ENCODE measurements around the gene ADCY9.
"Not testable (repeated sequence)": the region's sequence is repeated elsewhere in the genome, so short reads cannot be mapped to it uniquely, and the experiment has no call there.

Gene ADCY9

DNA sequence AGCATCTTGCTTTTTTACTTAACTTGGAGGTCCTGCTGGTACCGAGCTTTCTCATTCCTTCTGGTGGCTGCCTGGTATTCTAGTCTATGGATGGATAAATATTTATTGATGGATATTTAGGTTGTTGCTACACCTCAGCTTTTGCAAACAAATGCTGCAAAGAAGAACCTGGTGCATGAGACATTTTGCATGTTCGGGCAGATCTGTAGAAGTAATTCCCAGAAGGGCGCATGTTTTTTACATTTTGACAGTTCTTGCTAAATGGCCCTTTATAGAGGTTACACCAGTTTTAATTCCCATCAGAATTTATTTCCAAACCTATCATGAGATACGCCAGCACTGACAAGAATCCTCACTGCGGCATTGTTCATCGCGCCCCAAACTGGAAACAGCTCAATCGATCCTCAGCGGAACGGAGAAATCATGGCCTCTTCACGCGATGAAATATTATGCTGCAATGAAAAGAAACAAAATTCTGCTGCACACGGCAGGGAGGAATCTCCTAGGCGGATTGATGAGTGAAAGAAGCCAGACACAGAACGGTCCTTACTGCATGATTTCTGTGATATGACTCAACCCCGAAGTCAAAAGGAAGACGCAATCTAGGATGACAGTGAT lies 167.8 kb downstream of the ADCY9 start:
- H3K9me3 ChIP-seq (ENCODE audit: control insufficient read depth, low read depth, low read length) = no peaks in the 10 kb centered on the region
- no peak overlapping the region for H3K27ac ChIP-seq (ENCODE audit: low read length)
- H3K4me3 ChIP-seq (ENCODE audit: low read length) = no peak overlapping the region
- H3K9ac ChIP-seq (ENCODE audit: low read length) = no peak overlapping the region
- no peaks in the 10 kb centered on the region for H3K4me1 ChIP-seq (ENCODE audit: control insufficient read depth, low read depth, low read length)
- H3K36me3 ChIP-seq (ENCODE audit: control insufficient read depth, low read depth, low read length) = no peaks in the 10 kb centered on the region
- H3K27me3 ChIP-seq (ENCODE audit: control insufficient read depth, insufficient read depth, low read length) = no peaks in the 10 kb centered on the region

DNA sequence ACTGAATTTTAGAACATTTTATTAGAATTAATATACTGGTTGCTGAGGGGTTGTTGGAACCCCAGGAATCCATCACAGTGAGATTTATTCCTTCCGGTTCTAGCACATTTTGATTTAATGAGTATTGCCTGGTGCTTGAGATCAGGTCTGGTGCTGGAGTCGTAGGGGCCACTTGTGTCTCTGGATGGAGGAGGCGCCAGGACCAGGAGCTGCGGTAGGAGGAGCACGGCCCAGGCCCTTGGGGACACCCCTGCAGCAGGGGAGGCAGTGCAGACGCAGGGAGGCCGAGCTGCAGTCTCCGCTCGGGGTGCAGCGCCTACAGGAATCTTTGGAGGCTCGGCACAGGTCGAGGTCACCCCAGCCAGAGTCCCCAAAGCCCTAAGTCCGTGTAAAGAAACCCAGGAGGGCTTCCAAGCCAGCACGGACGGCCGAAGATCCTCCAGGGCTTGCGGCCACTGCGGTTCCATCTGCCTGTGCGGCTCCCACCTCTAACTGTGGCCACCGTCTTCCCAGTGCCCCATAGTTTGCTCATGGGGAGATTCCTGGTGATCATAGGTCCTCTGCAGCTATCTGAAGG lies 169.6 kb downstream of the ADCY9 start:
- Histone ChIP-seq H3K27ac (ENCODE audit: low read length) (no peak overlapping the region), H3K9ac (ENCODE audit: low read length) (no peak overlapping the region), H3K27me3 (ENCODE audit: control insufficient read depth, insufficient read depth, low read length) (no peaks in the 10 kb centered on the region), H3K4me1 (ENCODE audit: control insufficient read depth, low read depth, low read length) (no peaks in the 10 kb centered on the region), H3K9me3 (ENCODE audit: control insufficient read depth, low read depth, low read length) (no peaks in the 10 kb centered on the region), H3K36me3 (ENCODE audit: control insufficient read depth, low read depth, low read length) (no peaks in the 10 kb centered on the region), H3K4me3 (ENCODE audit: low read length) (no peak overlapping the region)

DNA sequence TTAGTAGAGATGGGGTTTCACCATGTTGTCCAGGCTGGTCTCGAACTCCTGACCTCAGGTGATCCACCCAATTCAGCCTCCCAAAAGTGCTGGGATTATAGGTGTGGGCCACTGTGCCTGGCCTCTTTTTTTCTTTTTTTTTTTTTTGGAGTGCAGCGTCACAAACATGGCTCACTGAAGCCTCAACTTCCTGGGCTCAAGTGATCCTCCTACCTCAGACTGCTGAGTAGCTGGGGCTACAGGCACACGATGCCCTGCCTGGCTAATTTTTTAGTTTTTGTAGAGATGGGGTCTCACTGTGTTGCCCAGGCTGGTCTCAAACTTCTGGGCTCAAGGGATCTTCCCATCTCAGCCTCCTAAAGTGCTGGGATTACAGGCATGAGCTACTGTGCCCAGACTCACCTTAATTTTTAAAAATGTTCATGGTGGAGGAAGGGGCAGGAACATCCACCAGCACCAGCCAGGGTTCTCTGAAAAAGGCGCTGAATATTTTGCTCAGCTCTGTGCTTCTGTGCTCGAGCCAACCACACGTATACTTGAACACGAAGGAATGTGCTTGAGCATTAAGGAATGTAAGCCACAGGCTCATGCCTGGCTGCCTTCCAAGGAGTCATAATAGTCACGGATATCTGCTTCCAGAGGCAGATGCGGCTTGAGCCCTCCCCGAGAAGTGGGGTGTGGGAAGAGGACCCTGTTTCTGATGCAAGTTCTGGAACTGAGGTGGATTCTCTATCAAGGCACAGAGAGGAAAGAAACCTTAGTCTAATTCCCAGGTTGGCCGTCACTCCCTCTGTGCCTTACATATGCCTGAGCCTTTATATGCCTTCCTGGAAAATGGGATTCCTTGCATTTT lies 170.3 kb downstream of the ADCY9 start:
- no peaks in the 10 kb centered on the region for H3K36me3 ChIP-seq (ENCODE audit: control insufficient read depth, low read depth, low read length)
- H3K4me3 ChIP-seq (ENCODE audit: low read length) = no peak overlapping the region
- H3K9ac ChIP-seq (ENCODE audit: low read length) = no peak overlapping the region
- no peak overlapping the region for H3K27ac ChIP-seq (ENCODE audit: low read length)
- no peaks in the 10 kb centered on the region for H3K9me3 ChIP-seq (ENCODE audit: control insufficient read depth, low read depth, low read length)
- H3K27me3 ChIP-seq (ENCODE audit: control insufficient read depth, insufficient read depth, low read length) = no peaks in the 10 kb centered on the region
- H3K4me1 ChIP-seq (ENCODE audit: control insufficient read depth, low read depth, low read length) = no peaks in the 10 kb centered on the region

DNA sequence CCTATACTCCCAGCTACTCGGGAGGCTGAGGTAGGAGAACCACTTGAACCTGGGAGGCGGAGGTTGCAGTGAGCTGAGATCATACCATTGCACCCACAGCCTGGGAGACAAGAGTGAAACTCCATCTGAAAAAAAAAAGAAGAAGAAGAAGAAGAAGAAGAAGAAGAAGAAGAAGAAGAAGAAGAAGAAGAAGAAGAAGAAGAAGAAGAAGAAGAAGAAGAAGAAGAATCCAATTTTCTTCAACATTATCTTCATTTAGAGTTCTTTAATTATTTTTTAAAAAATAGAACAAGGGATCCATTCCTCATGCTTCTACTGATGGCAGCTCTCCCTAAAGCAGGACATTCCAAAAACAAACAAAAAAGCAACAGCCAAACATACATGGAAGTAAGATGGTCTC lies 171.8 kb downstream of the ADCY9 start:
- not testable (repeated sequence) for H3K36me3 ChIP-seq (ENCODE audit: control insufficient read depth, low read depth, low read length); H3K27me3 ChIP-seq (ENCODE audit: control insufficient read depth, insufficient read depth, low read length); H3K27ac ChIP-seq (ENCODE audit: low read length); H3K4me3 ChIP-seq (ENCODE audit: low read length); H3K9me3 ChIP-seq (ENCODE audit: control insufficient read depth, low read depth, low read length); H3K9ac ChIP-seq (ENCODE audit: low read length); H3K4me1 ChIP-seq (ENCODE audit: control insufficient read depth, low read depth, low read length)

DNA sequence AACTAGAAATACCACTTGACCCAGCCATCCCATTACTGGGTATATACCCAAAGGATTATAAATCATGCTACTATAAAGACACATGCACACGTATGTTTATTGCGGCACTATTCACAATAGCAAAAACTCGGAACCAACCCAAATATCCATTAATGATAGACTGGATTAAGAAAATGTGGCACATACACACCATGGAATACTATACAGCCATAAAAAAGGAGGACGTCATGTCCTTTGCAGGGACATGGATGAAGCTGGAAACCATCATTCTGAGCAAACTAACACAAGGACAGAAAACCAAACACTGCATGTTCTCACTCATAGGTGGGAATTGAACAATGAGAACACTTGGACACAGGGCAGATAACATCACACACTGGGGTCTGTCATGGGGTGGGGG lies 174.1 kb downstream of the ADCY9 start:
- not testable (repeated sequence) for H3K27me3 ChIP-seq (ENCODE audit: control insufficient read depth, insufficient read depth, low read length); H3K9ac ChIP-seq (ENCODE audit: low read length); H3K27ac ChIP-seq (ENCODE audit: low read length); H3K4me3 ChIP-seq (ENCODE audit: low read length); H3K36me3 ChIP-seq (ENCODE audit: control insufficient read depth, low read depth, low read length); H3K4me1 ChIP-seq (ENCODE audit: control insufficient read depth, low read depth, low read length); H3K9me3 ChIP-seq (ENCODE audit: control insufficient read depth, low read depth, low read length)

DNA sequence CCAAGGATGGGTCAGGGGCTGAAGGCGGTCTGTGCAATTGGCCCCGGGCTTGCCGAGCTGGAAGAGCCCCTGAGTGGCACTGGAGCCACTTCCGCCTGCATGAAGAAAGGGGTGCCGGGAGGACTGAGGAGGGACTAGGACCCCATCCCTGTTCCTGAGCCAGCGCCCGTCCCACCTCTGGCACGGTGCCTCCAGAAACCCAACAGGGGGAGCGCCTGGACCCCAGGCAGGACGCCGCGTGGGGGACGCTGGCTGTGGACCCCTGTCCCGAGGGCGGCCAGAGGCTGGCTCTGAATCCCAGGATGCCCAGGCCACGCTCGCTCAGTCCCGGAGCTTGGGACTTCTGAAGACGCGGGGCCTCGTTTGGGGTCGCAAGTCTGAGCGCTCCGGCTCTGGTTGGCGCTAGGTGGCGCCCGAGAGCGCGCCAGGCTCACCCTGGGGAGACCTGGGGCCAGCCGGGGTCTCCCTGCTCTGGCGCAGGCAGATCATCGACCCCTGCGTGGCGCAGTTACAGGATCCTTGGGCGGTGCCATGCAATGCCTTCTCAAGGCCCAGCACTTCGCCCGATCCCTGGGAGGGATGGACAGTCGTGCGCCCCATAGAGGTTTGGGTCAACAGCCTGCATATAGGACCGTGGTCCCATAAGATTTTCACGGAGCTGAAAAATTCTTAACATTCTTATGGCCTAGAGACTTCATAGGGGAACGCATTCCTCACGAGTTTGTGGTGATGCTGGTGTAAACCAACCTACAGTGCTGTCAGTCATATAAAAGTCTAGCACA lies 177.2 kb downstream of the ADCY9 start:
- H3K4me3 ChIP-seq (ENCODE audit: low read length) = peak overlapping the region; percentile 23
- H3K9me3 ChIP-seq (ENCODE audit: control insufficient read depth, low read depth, low read length) = no peaks in the 10 kb centered on the region
- H3K36me3 ChIP-seq (ENCODE audit: control insufficient read depth, low read depth, low read length) = no peaks in the 10 kb centered on the region
- H3K27ac ChIP-seq (ENCODE audit: low read length) = no peak overlapping the region
- H3K9ac ChIP-seq (ENCODE audit: low read length) = no peak overlapping the region
- peaks cover 5% of the 10 kb centered on the region for H3K27me3 ChIP-seq (ENCODE audit: control insufficient read depth, insufficient read depth, low read length)
- no peaks in the 10 kb centered on the region for H3K4me1 ChIP-seq (ENCODE audit: control insufficient read depth, low read depth, low read length)

DNA sequence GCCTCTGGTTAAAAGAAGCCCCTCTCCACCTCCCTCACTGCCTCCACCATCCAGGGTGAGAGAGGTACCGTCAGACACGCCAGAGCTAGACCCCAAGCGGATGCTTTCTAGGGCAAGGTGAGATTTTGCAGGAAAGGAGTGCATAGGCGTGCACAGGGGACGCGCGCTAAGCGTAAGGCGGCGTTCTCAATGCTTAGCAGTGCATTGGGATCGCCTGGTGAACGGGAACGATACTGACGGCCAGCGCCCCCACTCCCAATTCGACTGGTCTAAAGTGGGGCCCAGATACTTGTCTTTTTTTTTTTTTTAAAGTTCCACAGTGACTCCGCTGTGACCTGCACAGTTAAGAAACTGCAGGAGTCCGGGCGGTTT lies 177.8 kb downstream of the ADCY9 start:
- Histone ChIP-seq H3K27ac (ENCODE audit: low read length) (no peak overlapping the region), H3K4me1 (ENCODE audit: control insufficient read depth, low read depth, low read length) (no peaks in the 10 kb centered on the region), H3K27me3 (ENCODE audit: control insufficient read depth, insufficient read depth, low read length) (peaks cover 5% of the 10 kb centered on the region), H3K4me3 (ENCODE audit: low read length) (no peak overlapping the region), H3K9me3 (ENCODE audit: control insufficient read depth, low read depth, low read length) (no peaks in the 10 kb centered on the region), H3K9ac (ENCODE audit: low read length) (no peak overlapping the region), H3K36me3 (ENCODE audit: control insufficient read depth, low read depth, low read length) (no peaks in the 10 kb centered on the region)

DNA sequence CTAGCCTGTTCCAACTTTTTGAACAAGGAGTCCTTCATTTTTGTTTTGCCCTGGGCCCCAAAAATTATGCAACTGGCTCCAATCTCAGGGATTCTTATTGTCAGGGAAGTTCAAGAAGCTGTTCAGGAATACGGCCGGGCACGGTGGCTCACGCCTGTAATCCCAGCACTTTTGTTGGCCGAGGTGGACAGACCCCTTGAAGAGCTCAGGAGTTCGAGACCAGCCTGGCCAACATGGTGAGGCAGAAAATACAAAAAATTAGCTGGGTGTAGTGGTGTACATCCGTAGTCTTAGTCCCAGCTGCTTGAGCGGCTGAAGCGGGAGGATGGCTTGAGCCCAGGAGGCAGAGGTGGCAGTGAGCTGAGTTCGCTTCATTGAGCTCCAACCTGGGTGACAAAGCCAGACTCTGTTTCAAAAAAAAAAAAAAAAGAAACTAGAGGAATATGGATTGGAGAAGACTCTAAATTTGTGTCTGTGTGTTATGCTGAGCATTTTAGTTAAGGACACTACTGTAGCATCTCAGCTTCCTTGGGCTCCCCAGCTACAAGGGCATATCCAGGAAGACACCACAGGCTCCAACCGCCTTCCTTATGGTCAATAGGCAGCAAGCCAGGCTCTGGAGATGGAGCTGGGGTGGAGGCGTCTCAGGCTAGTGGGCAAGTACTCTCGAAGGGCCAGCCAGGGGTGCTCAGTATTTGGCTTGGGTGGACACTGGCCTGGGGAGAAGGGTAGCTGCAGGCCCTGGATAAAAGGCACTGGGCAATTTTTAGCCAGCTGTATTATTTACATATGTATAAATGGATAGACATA lies 179.0 kb downstream of the ADCY9 start:
- Histone ChIP-seq H3K36me3 (ENCODE audit: control insufficient read depth, low read depth, low read length) (no peaks in the 10 kb centered on the region), H3K27ac (ENCODE audit: low read length) (no peak overlapping the region), H3K9ac (ENCODE audit: low read length) (no peak overlapping the region), H3K4me1 (ENCODE audit: control insufficient read depth, low read depth, low read length) (no peaks in the 10 kb centered on the region), H3K4me3 (ENCODE audit: low read length) (no peak overlapping the region), H3K27me3 (ENCODE audit: control insufficient read depth, insufficient read depth, low read length) (peaks cover 5% of the 10 kb centered on the region), H3K9me3 (ENCODE audit: control insufficient read depth, low read depth, low read length) (no peaks in the 10 kb centered on the region)

DNA sequence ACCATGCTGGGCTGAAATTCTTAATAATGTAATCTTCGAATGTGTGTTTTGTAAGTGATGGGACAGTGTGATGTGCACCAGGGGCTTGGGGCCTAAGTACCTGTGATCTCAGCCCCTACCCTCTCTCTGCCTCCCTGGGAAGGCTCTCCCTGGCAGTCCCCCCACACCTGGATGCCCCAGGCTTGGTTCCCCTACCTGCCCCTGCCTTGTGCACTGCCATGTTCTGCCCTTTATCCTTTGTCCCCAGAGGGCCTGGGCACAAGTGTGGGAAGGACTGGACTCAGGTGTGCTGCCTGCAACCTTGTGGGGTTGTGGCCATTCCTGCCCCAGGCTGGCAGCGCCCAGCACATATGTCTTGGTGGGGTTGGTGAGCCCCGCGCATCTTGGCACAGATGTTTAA lies 180.3 kb downstream of the ADCY9 start:
- H3K36me3 ChIP-seq (ENCODE audit: control insufficient read depth, low read depth, low read length) = no peaks in the 10 kb centered on the region
- no peak overlapping the region for H3K9ac ChIP-seq (ENCODE audit: low read length)
- no peaks in the 10 kb centered on the region for H3K4me1 ChIP-seq (ENCODE audit: control insufficient read depth, low read depth, low read length)
- no peaks in the 10 kb centered on the region for H3K9me3 ChIP-seq (ENCODE audit: control insufficient read depth, low read depth, low read length)
- H3K4me3 ChIP-seq (ENCODE audit: low read length) = no peak overlapping the region
- no peak overlapping the region for H3K27ac ChIP-seq (ENCODE audit: low read length)
- H3K27me3 ChIP-seq (ENCODE audit: control insufficient read depth, insufficient read depth, low read length) = peaks cover 5% of the 10 kb centered on the region

DNA sequence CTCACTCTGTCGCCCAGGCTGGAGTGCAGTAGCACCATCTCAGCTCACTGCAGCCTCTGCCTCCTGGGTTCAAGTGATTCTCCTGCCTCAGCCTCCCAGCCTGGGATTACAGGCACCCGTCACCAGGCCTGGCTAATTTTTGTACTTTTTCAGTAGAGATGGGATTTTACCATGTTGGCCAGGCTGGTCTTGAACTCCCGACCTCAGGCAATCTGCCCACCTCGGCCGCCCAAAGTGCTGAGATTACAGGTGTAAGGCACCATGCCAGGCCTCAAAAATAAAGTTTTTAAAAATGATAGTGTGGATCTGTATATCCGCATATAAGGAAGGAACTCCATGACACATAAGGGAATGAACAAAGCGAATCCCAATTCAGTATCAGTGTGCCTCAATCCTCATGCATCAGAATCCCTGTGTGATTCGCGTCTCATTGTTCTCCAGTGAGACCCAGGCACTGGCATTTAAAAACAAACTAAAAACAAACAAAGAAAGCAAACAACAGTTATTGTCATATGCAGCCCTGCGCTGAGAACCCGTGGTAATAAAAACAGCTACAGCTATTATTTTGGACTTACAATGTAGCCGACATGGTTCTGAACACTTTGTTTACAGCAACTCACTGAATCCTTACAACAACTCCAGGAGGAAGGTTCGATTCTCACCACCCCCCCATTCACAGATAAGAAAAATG lies 181.6 kb downstream of the ADCY9 start:
- no peak overlapping the region for H3K27ac ChIP-seq (ENCODE audit: low read length)
- no peaks in the 10 kb centered on the region for H3K9me3 ChIP-seq (ENCODE audit: control insufficient read depth, low read depth, low read length)
- no peak overlapping the region for H3K4me3 ChIP-seq (ENCODE audit: low read length)
- no peak overlapping the region for H3K9ac ChIP-seq (ENCODE audit: low read length)
- no peaks in the 10 kb centered on the region for H3K4me1 ChIP-seq (ENCODE audit: control insufficient read depth, low read depth, low read length)
- no peaks in the 10 kb centered on the region for H3K36me3 ChIP-seq (ENCODE audit: control insufficient read depth, low read depth, low read length)
- peaks cover 5% of the 10 kb centered on the region for H3K27me3 ChIP-seq (ENCODE audit: control insufficient read depth, insufficient read depth, low read length)
